Epithelial cell of esophagus (primary cell): ENCODE results near the gene ZCCHC7.
A peak's percentile ranks its signal among the peaks of the same experiment; 100 is the strongest.

Source experiments
- DNase-seq: peaks from one replicate; pipeline ENCODE4 v3.0.0; 2010; ENCODE audit warnings: low read depth
- H3K4me3 ChIP-seq: 2 replicates; pipeline ENCODE4 v1.5.1; 2011; ENCODE audit warnings: mild to moderate bottlenecking, low read length, control low read depth
- TF ChIP-seq, protein P1 (sequence below): IDR thresholded peaks from 2 replicates; pipeline ENCODE4 v1.5.1; 2011; ENCODE audit warnings: low read depth, mild to moderate bottlenecking, low read length, control low read depth, inconsistent platforms; ENCODE audit not compliant: insufficient read depth; ENCODE audit errors: missing control alignments

ZCCHC7 gene

DNA sequence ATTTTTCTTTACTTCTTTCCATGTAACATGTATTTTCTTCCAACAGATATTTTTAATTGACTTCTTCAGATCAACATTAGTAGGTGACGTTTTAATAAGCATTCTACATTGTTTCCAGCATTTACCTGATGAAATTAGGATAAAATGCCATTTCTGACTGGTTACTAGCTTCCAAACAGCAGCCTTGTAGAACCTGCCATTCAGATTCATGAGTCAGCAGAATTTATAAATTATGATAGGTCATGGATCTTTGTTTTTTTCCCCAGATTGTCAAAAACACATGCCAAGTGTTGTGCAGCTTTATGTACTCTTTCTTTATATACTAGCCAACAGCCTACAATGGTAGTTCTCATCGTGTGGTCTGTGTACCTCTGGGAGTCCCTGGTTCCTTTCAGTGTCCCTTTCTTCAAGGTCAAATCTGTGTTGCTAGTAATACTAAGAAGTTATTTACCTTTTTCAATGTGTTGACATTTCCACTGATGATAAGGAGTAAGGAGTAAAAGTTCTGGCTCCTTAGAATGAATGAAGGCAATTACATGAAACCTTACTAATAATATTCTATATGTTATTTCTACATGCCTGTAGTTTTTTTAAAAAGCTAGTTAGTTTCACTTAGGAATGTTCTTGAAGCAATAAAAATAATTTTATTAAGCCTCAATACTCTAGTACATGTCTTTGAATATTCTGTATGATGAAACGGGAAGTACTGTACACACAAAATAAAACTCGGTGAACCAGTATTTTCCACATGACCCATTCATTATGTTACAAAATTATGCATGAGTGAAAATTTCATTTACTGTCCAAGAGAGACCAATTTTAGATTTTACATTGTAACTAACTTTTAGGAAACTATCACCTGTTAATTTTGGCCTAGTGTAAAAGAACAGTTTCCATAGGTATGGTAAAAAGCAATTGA lies 135.8 kb downstream of the ZCCHC7 start:
- DNase-seq = no peak

GRCh38 chr9:37259951-37260350 lies 139.6 kb downstream of the ZCCHC7 start:
- TF ChIP-seq, protein P1, sequence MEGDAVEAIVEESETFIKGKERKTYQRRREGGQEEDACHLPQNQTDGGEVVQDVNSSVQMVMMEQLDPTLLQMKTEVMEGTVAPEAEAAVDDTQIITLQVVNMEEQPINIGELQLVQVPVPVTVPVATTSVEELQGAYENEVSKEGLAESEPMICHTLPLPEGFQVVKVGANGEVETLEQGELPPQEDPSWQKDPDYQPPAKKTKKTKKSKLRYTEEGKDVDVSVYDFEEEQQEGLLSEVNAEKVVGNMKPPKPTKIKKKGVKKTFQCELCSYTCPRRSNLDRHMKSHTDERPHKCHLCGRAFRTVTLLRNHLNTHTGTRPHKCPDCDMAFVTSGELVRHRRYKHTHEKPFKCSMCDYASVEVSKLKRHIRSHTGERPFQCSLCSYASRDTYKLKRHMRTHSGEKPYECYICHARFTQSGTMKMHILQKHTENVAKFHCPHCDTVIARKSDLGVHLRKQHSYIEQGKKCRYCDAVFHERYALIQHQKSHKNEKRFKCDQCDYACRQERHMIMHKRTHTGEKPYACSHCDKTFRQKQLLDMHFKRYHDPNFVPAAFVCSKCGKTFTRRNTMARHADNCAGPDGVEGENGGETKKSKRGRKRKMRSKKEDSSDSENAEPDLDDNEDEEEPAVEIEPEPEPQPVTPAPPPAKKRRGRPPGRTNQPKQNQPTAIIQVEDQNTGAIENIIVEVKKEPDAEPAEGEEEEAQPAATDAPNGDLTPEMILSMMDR = no peak
- DNase-seq = no peak
- H3K4me3 ChIP-seq = no peak overlapping the region

More for the DNA sequence above, 135.8 kb downstream of the ZCCHC7 start:
- TF ChIP-seq, protein P1 = no peak
- no peak overlapping the region for H3K4me3 ChIP-seq

GRCh38 chr9:37262410-37262809 lies 142.0 kb downstream of the ZCCHC7 start:
- TF ChIP-seq, protein P1 = peak; percentile 39
- peak; percentile 12 for DNase-seq
- H3K4me3 ChIP-seq = no peak overlapping the region

- TF ChIP-seq, protein P1 = no peak
- no peak overlapping the region for H3K4me3 ChIP-seq
- DNase-seq = no peak
Observed at GRCh38 chr9:37264539-37264938, 144.2 kb downstream of the ZCCHC7 start.

DNA sequence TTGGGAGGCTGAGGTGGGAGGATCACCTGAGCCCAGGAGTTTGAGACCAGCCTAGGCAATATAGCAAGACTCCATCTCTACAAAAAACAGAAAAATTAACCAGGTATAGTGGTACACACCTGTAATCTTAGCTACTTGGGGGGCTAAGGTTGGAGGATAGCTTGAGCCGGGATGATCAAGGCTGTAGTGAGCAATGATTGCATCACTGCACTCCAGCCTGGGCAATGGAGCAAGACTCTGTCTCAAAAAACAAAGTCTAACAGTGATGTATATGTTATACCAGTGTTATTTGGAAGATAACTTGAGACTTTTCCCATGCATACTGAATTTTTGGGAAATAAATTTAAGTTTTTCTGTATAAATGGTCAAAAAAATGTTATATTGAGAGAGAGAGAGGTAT lies 146.3 kb downstream of the ZCCHC7 start:
- H3K4me3 ChIP-seq = no peak overlapping the region
- DNase-seq = no peak
- TF ChIP-seq, protein P1 = no peak

DNA sequence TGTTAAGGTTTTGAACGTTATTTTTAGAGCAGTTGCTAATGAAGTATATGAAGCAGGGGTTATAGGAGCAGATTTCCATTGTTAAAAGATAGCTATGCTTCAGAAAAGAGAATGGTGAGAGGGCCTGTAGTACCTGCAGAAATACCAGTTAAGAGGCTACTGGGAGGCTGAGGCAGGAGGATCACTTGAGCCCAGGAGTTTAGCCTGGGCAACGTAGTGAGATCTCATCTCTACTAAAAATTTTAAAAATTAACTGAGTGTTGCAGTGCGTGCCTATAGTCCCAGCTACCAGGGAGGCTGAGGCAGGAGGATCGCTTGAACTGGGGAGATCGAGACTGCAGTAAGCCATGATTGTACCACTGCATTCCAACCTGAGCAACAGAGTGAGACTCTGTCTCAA lies 148.8 kb downstream of the ZCCHC7 start:
- TF ChIP-seq, protein P1 = no peak
- no peak overlapping the region for H3K4me3 ChIP-seq
- DNase-seq = no peak
